GM19193 (cell line): ENCODE results near the gene PPP1R26.

Experiments used
- POLR2A ChIP-seq: IDR thresholded peaks from 4 replicates; pipeline ENCODE4 v1.6.1; 2011; ENCODE audit not compliant: insufficient read depth, insufficient read length; ENCODE audit errors: extremely low read depth

Gene PPP1R26

GRCh38 chr9:135522137-135522877, 42.7 kb downstream of the PPP1R26 start:
- no peak for TF ChIP-seq POLR2A

- no peak for TF ChIP-seq POLR2A
These were observed 43.3 kb downstream of the PPP1R26 start for GRCh38 chr9:135522931-135523330.

GRCh38 chr9:135523521-135524129, 44.0 kb downstream of the PPP1R26 start:
- no peak for TF ChIP-seq POLR2A

GRCh38 chr9:135524130-135524861, 44.7 kb downstream of the PPP1R26 start:
- TF ChIP-seq POLR2A: no peak

- no peak for TF ChIP-seq POLR2A
These were observed 45.9 kb downstream of the PPP1R26 start for GRCh38 chr9:135525241-135526088.

- TF ChIP-seq POLR2A: no peak
These were observed 46.6 kb downstream of the PPP1R26 start for GRCh38 chr9:135526089-135526729.

GRCh38 chr9:135526730-135527571, 47.4 kb downstream of the PPP1R26 start:
- TF ChIP-seq POLR2A: no peak

- no peak for TF ChIP-seq POLR2A
These were observed 50.6 kb downstream of the PPP1R26 start for GRCh38 chr9:135530146-135530545.

GRCh38 chr9:135531096-135531495, 51.5 kb downstream of the PPP1R26 start:
- no peak for TF ChIP-seq POLR2A

GRCh38 chr9:135533113-135533512, 53.5 kb downstream of the PPP1R26 start:
- no peak for TF ChIP-seq POLR2A

GRCh38 chr9:135533674-135534073, 54.1 kb downstream of the PPP1R26 start:
- no peak for TF ChIP-seq POLR2A

- TF ChIP-seq POLR2A: no peak
These were observed 56.6 kb downstream of the PPP1R26 start for GRCh38 chr9:135536216-135536615.
